Hematopoietic multipotent progenitor cell treated with erythropoietin and hydrocortisone succinate and interleukin-3 and kit ligand, for 4 days (in vitro differentiated cells): ENCODE data around the gene HNRNPA2B1.
A peak's percentile ranks its signal among the peaks of the same experiment; 100 is the strongest.

ENCODE experiments used
- DNase-seq: peaks from one replicate; pipeline ENCODE4 v3.0.0-alpha.2; 2015

The HNRNPA2B1 gene

GRCh38 chr7:26144184-26145080, 56.1 kb downstream of the HNRNPA2B1 start:
- no peak for DNase-seq

- DNase-seq: no peak
Measured at GRCh38 chr7:26143298-26144048, 57.1 kb downstream of the HNRNPA2B1 start.

- peak; percentile 65 for DNase-seq
Measured at GRCh38 chr7:26141077-26141476, 59.5 kb downstream of the HNRNPA2B1 start.

- DNase-seq: no peak
Measured at GRCh38 chr7:26140380-26140779, 60.2 kb downstream of the HNRNPA2B1 start.
